MM.1S (cell line): ENCODE results near the gene EIF2S2.

Source experiments
- DNase-seq: peaks from one replicate; pipeline ENCODE4 v3.0.0-alpha.2; 2015
- H2AFZ ChIP-seq: fragments of 300-600 bp; sonication (generic); 2 replicates; pipeline ENCODE4 v1.6.0; 2016; ENCODE audit warnings: antibody characterized with exemption, low read length
- H3F3A ChIP-seq: fragments of 300-600 bp; sonication (generic); 2 replicates; pipeline ENCODE4 v1.6.1; 2016; ENCODE audit warnings: mild to moderate bottlenecking, antibody characterized with exemption, low read length, moderate library complexity, mixed read lengths; ENCODE audit not compliant: insufficient read depth
- H3K27ac ChIP-seq: fragments of 300-600 bp; sonication (generic); 2 replicates; pipeline ENCODE4 v1.5.1; 2016; ENCODE audit warnings: mild to moderate bottlenecking, low read length
- H3K27me3 ChIP-seq: fragments of 300-600 bp; sonication (generic); replicated peaks from 2 replicates; pipeline ENCODE4 v1.6.0; 2016; ENCODE audit warnings: low read length; ENCODE audit not compliant: insufficient read depth
- H3K36me3 ChIP-seq: fragments of 300-600 bp; sonication (generic); replicated peaks from 2 replicates; pipeline ENCODE4 v1.6.1; 2016; ENCODE audit warnings: mild to moderate bottlenecking, low read length, mixed read lengths; ENCODE audit not compliant: insufficient read depth
- H3K4me1 ChIP-seq: fragments of 300-600 bp; sonication (generic); 2 replicates; pipeline ENCODE4 v1.6.1; 2016; ENCODE audit warnings: low read length, mixed read lengths
- H3K4me2 ChIP-seq: fragments of 300-600 bp; sonication (generic); 2 replicates; pipeline ENCODE4 v1.6.0; 2016; ENCODE audit warnings: low read depth, low read length
- H3K4me3 ChIP-seq: fragments of 300-600 bp; sonication (generic); 2 replicates; pipeline ENCODE4 v1.5.1; 2016; ENCODE audit warnings: low read length, mixed read lengths
- H3K79me2 ChIP-seq: fragments of 300-600 bp; sonication (generic); 2 replicates; pipeline ENCODE4 v1.6.1; 2016; ENCODE audit warnings: mixed run types, low read length, mixed read lengths
- H3K9ac ChIP-seq: fragments of 300-600 bp; sonication (generic); 2 replicates; pipeline ENCODE4 v1.6.1; 2016; ENCODE audit warnings: low read length, mixed read lengths
- H3K9me2 ChIP-seq: fragments of 300-600 bp; sonication (generic); replicated peaks from 2 replicates; pipeline ENCODE4 v1.6.1; 2016; ENCODE audit warnings: mild to moderate bottlenecking, low read length, mixed read lengths; ENCODE audit not compliant: insufficient read depth
- H3K9me3 ChIP-seq: fragments of 300-600 bp; sonication (generic); replicated peaks from 2 replicates; pipeline ENCODE4 v1.6.1; 2016; ENCODE audit warnings: mild to moderate bottlenecking, low read length, mixed read lengths; ENCODE audit not compliant: insufficient read depth
- H4K20me1 ChIP-seq: fragments of 300-600 bp; sonication (generic); 2 replicates; pipeline ENCODE4 v1.6.1; 2016; ENCODE audit warnings: mild to moderate bottlenecking, low read length, moderate library complexity, mixed read lengths; ENCODE audit not compliant: insufficient read depth
- CTCF ChIP-seq: fragments of 300-600 bp; sonication (generic); IDR thresholded peaks from 2 replicates; pipeline ENCODE4 v1.5.1; 2016; ENCODE audit warnings: antibody characterized with exemption, low read length, mixed read lengths
- EZH2 ChIP-seq: fragments of 300-600 bp; sonication (generic); optimal IDR thresholded peaks from 2 replicates; pipeline ENCODE3; 2017; ENCODE audit warnings: low read depth, mild to moderate bottlenecking, antibody characterized with exemption, low read length, mixed read lengths
- EZH2phosphoT487 ChIP-seq: fragments of 300-600 bp; sonication (generic); IDR thresholded peaks from 2 replicates; pipeline ENCODE4 v1.6.1; 2018; ENCODE audit warnings: antibody characterized with exemption, low read length

The EIF2S2 gene

GRCh38 chr20:34124469-34125249 lies 12.6 kb upstream of the EIF2S2 start:
- H3K4me2 ChIP-seq = peak overlapping the region; percentile 3; the same call in 1 of the 2 replicates
- peaks cover 11% of the 10 kb centered on the region for H3K4me1 ChIP-seq
- no peaks in the 10 kb centered on the region for H3K79me2 ChIP-seq

GRCh38 chr20:34123309-34123708 lies 11.3 kb upstream of the EIF2S2 start:
- no peak overlapping the region for H3K4me3 ChIP-seq
- no peak for DNase-seq
- no peaks in the 10 kb centered on the region for H3K36me3 ChIP-seq
- no peaks in the 10 kb centered on the region for H3K79me2 ChIP-seq
- peaks cover 8% of the 10 kb centered on the region for H3F3A ChIP-seq
- no peaks in the 10 kb centered on the region for H4K20me1 ChIP-seq
- no peaks in the 10 kb centered on the region for H3K9me2 ChIP-seq
- no peak overlapping the region for H2AFZ ChIP-seq
- no peak overlapping the region for H3K9ac ChIP-seq
- H3K27me3 ChIP-seq = no peaks in the 10 kb centered on the region
- H3K9me3 ChIP-seq = no peaks in the 10 kb centered on the region
- TF ChIP-seq EZH2phosphoT487 = no peak
- no peak for TF ChIP-seq CTCF
- no peak for TF ChIP-seq EZH2
- no peak overlapping the region for H3K27ac ChIP-seq
- no peak overlapping the region for H3K4me2 ChIP-seq
- H3K4me1 ChIP-seq = peaks cover 11% of the 10 kb centered on the region

More at GRCh38 chr20:34124469-34125249, 12.6 kb upstream of the EIF2S2 start:
- H3K4me3 ChIP-seq = no peak overlapping the region
- no peak overlapping the region for H2AFZ ChIP-seq
- no peaks in the 10 kb centered on the region for H3K9me2 ChIP-seq
- H3K9ac ChIP-seq = no peak overlapping the region
- H4K20me1 ChIP-seq = no peaks in the 10 kb centered on the region
- H3F3A ChIP-seq = peaks cover 8% of the 10 kb centered on the region
- no peaks in the 10 kb centered on the region for H3K36me3 ChIP-seq
- peak; percentile 35 for DNase-seq
- TF ChIP-seq EZH2 (no peak), CTCF (no peak), EZH2phosphoT487 (no peak)
- no peaks in the 10 kb centered on the region for H3K9me3 ChIP-seq
- no peak overlapping the region for H3K27ac ChIP-seq
- no peaks in the 10 kb centered on the region for H3K27me3 ChIP-seq

GRCh38 chr20:34122274-34122980 lies 10.4 kb upstream of the EIF2S2 start:
- H3K79me2 ChIP-seq = no peaks in the 10 kb centered on the region

More at GRCh38 chr20:34122274-34122980, 10.4 kb upstream of the EIF2S2 start:
- Histone ChIP-seq H3K9me2 (no peaks in the 10 kb centered on the region), H3K9me3 (no peaks in the 10 kb centered on the region), H3F3A (peaks cover 8% of the 10 kb centered on the region), H3K4me1 (peaks cover 11% of the 10 kb centered on the region), H3K27me3 (no peaks in the 10 kb centered on the region), H3K4me2 (no peak overlapping the region), H3K4me3 (no peak overlapping the region), H3K9ac (no peak overlapping the region), H2AFZ (no peak overlapping the region), H3K27ac (no peak overlapping the region), H4K20me1 (no peaks in the 10 kb centered on the region), H3K36me3 (no peaks in the 10 kb centered on the region)
- TF ChIP-seq EZH2phosphoT487 (no peak), CTCF (no peak), EZH2 (no peak)
- no peak for DNase-seq
